Medulla oblongata (tissue), 1 donor: ENCODE measurements around the gene PDXK.
"Not testable (repeated sequence)": the region's sequence is repeated elsewhere in the genome, so short reads cannot be mapped to it uniquely, and the experiment has no call there.

ENCODE experiments used
- DNase-seq: peaks from one replicate; pipeline ENCODE4 v3.0.0-alpha.2; 2015; ENCODE audit errors: extremely low spot score

PDXK gene

GRCh38 chr21:43697758-43698643 lies 20.9 kb upstream of the PDXK start:
- no peak for DNase-seq

- not testable (repeated sequence) for DNase-seq
These were observed 19.5 kb upstream of the PDXK start for GRCh38 chr21:43699492-43699777.

- peak; percentile 29 for DNase-seq
These were observed 18.9 kb upstream of the PDXK start for GRCh38 chr21:43699933-43700599.

- DNase-seq, result no peak
These were observed 16.8 kb upstream of the PDXK start for GRCh38 chr21:43701936-43702784.

- DNase-seq, result no peak
These were observed 16.2 kb upstream of the PDXK start for GRCh38 chr21:43702785-43703034.

- DNase-seq, result peak; percentile 47
These were observed 15.7 kb upstream of the PDXK start for GRCh38 chr21:43703035-43703880.

GRCh38 chr21:43707462-43707861 lies 11.5 kb upstream of the PDXK start:
- no peak for DNase-seq

- no peak for DNase-seq
These were observed 10.1 kb upstream of the PDXK start for GRCh38 chr21:43708745-43709381.

GRCh38 chr21:43712268-43712942 lies 6.5 kb upstream of the PDXK start:
- DNase-seq, result no peak

- not testable (repeated sequence) for DNase-seq
These were observed 5.8 kb upstream of the PDXK start for GRCh38 chr21:43713123-43713522.

GRCh38 chr21:43716376-43717165 lies 2.4 kb upstream of the PDXK start:
- no peak for DNase-seq

- DNase-seq, result no peak
These were observed 1.6 kb upstream of the PDXK start for GRCh38 chr21:43717166-43717853.

- no peak for DNase-seq
These were observed 710 bp upstream of the PDXK start for GRCh38 chr21:43717967-43718871.

- no peak for DNase-seq
These were observed 1.0 kb downstream of the PDXK start for GRCh38 chr21:43719748-43720538.

GRCh38 chr21:43720539-43721166 lies 1.7 kb downstream of the PDXK start:
- DNase-seq, result no peak

- no peak for DNase-seq
These were observed 2.3 kb downstream of the PDXK start for GRCh38 chr21:43721206-43721605.

- no peak for DNase-seq
These were observed 3.0 kb downstream of the PDXK start for GRCh38 chr21:43721939-43722338.
